Panc1 (cell line): Measurements from ENCODE around the gene KCNMB3. TPM values are rescaled to one million over a fixed set of nuclear protein-coding genes. Genes with fewer than 3 reads are reported as not detected.
A peak's percentile ranks its signal among the peaks of the same experiment; 100 is the strongest.

Experiments used
- ATAC-seq: fragments of 200-7000 bp; cut with Tn5 transposase; 2 replicates; pipeline ENCODE4 v1.9.1; 2020; ENCODE audit warnings: mild to moderate bottlenecking, moderate library complexity
- Bru-seq: library from RNA; stranded (reverse); fragments of 400-500 nt; gene quantifications from one replicate; lab custom pipeline; 2021; lab: Mats Ljungman, UMichigan
- BruChase-seq, 2 experiments: library from RNA; stranded (reverse); fragments of 400-500 nt; gene quantifications; one replicate each; lab custom pipeline; 2021; lab: Mats Ljungman, UMichigan
- BruUV-seq: library from RNA; stranded (reverse); fragments of 400-500 nt; replicated peaks from 2 replicates; lab custom pipeline; 2021; lab: Mats Ljungman, UMichigan
- CTCF ChIA-PET: fragments of 300-600 bp; sonication (Branson Sonifier 250); formaldehyde crosslinking; loops from one replicate; lab custom pipeline; 2022; ENCODE audit warnings: antibody characterized with exemption; lab: Charles Lee
- POLR2A ChIA-PET: fragments of 300-600 bp; sonication (Branson Sonifier 250); formaldehyde crosslinking; loops from one replicate; lab custom pipeline; 2022; ENCODE audit warnings: antibody characterized with exemption; lab: Charles Lee
- DNase-seq: peaks from one replicate; pipeline ENCODE4 v3.0.0-alpha.2; 2010; ENCODE audit warnings: low read depth, low spot score
- H3K27ac ChIP-seq: 2 replicates; pipeline ENCODE4 v1.5.1; 2011; ENCODE audit warnings: mild to moderate bottlenecking, low read length, inconsistent platforms
- H3K27me3 ChIP-seq: fragments of 200-500 bp; sonication (Bioruptor generic); 2 replicates; pipeline ENCODE4 v1.6.0; 2014; ENCODE audit warnings: low read length, inconsistent platforms; ENCODE audit not compliant: control insufficient read depth, insufficient read depth
- H3K36me3 ChIP-seq: fragments of 200-500 bp; sonication (Bioruptor generic); 2 replicates; pipeline ENCODE4 v1.5.1; 2014; ENCODE audit warnings: inconsistent platforms, mild to moderate bottlenecking, low read length, moderate library complexity; ENCODE audit not compliant: control insufficient read depth, insufficient read depth
- H3K4me1 ChIP-seq: 2 replicates; pipeline ENCODE4 v1.5.1; 2011; ENCODE audit warnings: inconsistent platforms, mild to moderate bottlenecking, low read length, moderate library complexity; ENCODE audit not compliant: control insufficient read depth, insufficient read depth
- H3K4me3 ChIP-seq, 2 experiments: 2 replicates each; pipeline ENCODE4 v1.5.1; 2011 to 2012; ENCODE audit warnings: low read depth in 2 of 2, low read length in 2 of 2, mild to moderate bottlenecking in 2 of 2, inconsistent platforms in 1 of 2, moderate library complexity in 1 of 2
- H3K9me3 ChIP-seq: fragments of 200-500 bp; sonication (Bioruptor generic); 2 replicates; pipeline ENCODE4 v1.5.1; 2014; ENCODE audit warnings: low read depth, mild to moderate bottlenecking, inconsistent platforms, low read length, moderate library complexity; ENCODE audit not compliant: control insufficient read depth, insufficient read depth
- POLR2AphosphoS5 ChIP-seq: IDR thresholded peaks from 2 replicates; pipeline ENCODE4 v1.6.1; 2012; ENCODE audit warnings: mild to moderate bottlenecking, low read depth, low read length, moderate library complexity
- SIN3A ChIP-seq: IDR thresholded peaks from 2 replicates; pipeline ENCODE4 v1.6.1; 2012; ENCODE audit warnings: low read depth, mild to moderate bottlenecking, low read length, moderate library complexity, borderline replicate concordance; ENCODE audit not compliant: insufficient read depth
- TCF7L2 ChIP-seq: IDR thresholded peaks from 2 replicates; pipeline ENCODE4 v1.6.1; 2011; ENCODE audit warnings: mild to moderate bottlenecking, low read depth, low read length, inconsistent platforms
- in situ Hi-C: cut with HindIII; loops from 2 replicates; pipeline ENCODE4 v1.10.0; 2016; ENCODE audit warnings: low sequenced_read_pairs, low pct_unique_long_range_greater_than_20kb
- intact Hi-C: fragments of 100-400 bp; cut with micrococcal nuclease; formaldehyde crosslinking; loops from one replicate; pipeline ENCODE4 v1.10.0; 2022; ENCODE audit not compliant: unreplicated experiment
- long read RNA-seq: library from polyadenylated mRNA; unstranded; transcript quantifications from one replicate; pipeline ENCODE4 v2.0.0, GENCODE V29; 2021; ENCODE audit not compliant: unreplicated experiment
- polyA plus RNA-seq: library from polyadenylated mRNA; unstranded; fragments of >200 nt; gene quantifications from one replicate; pipeline ENCODE4 v1.2.1, GENCODE V29; 2012; ENCODE audit warnings: missing spikeins; ENCODE audit not compliant: insufficient read length
- total RNA-seq: library from RNA; stranded (reverse); gene quantifications from one replicate; pipeline ENCODE4 v1.2.1, GENCODE V29; 2021; ENCODE audit not compliant: unreplicated experiment
- TF ChIP-seq, protein P1 (sequence below): fragments of 450-650 bp; IDR thresholded peaks from 2 replicates; pipeline ENCODE4 v1.5.1; 2017; ENCODE audit warnings: mild to moderate bottlenecking
- TF ChIP-seq, protein P2 (sequence below), 2 experiments: IDR thresholded peaks; 2 replicates each; pipeline ENCODE4 v1.6.1; 2011 to 2012; ENCODE audit warnings: low read depth in 2 of 2, control low read depth in 1 of 2, low read length in 1 of 2, mild to moderate bottlenecking in 1 of 2, moderate library complexity in 1 of 2; ENCODE audit not compliant: insufficient read depth in 1 of 2

Gene KCNMB3
- 5.8 TPM for total RNA-seq
- 3.9 TPM for polyA plus RNA-seq
- percentile 77 among the genes with signal in this experiment for Bru-seq, nascent RNA
- percentile 88 among the genes with signal in this experiment for BruChase-seq, experiment 1, labeled RNA remaining after a 2-hour chase
- BruChase-seq, experiment 2, labeled RNA remaining after a 6-hour chase = percentile 73 among the genes with signal in this experiment
- long read RNA-seq, full-length matches to known transcripts = 4 of 8 reads
- long read RNA-seq, partial matches to known transcripts = 2 of 8 reads
- long read RNA-seq, other reads (novel, unspliced or antisense) = 2 of 8 reads

- Histone ChIP-seq H3K27me3 (no peaks in the 10 kb centered on the region), H3K27ac (no peak within 1 kb of the TSS), H3K4me3 (no peak within 1 kb of the TSS), H3K9me3 (no peaks in the 10 kb centered on the region), H3K36me3 (no peaks in the 10 kb centered on the region), H3K4me1 (no peaks in the 10 kb centered on the region)
- ChIA-PET POLR2A (no interaction called here), CTCF (no interaction called here)
- BruUV-seq = no TSS peak
- intact Hi-C loops = no loop called here
- DNase-seq (no peak), ATAC-seq (no peak)
- TF ChIP-seq POLR2AphosphoS5 (no peak), TCF7L2 (no peak)
- in situ Hi-C loops = no loop called here
Observed at GRCh38 chr3:179250803-179251476, at the start of gene KCNMB3. Gene KCNMB3, minus strand, starts transcription at chr3:179251114. Its CDS starts 124 bp downstream, at chr3:179250990.

DNA sequence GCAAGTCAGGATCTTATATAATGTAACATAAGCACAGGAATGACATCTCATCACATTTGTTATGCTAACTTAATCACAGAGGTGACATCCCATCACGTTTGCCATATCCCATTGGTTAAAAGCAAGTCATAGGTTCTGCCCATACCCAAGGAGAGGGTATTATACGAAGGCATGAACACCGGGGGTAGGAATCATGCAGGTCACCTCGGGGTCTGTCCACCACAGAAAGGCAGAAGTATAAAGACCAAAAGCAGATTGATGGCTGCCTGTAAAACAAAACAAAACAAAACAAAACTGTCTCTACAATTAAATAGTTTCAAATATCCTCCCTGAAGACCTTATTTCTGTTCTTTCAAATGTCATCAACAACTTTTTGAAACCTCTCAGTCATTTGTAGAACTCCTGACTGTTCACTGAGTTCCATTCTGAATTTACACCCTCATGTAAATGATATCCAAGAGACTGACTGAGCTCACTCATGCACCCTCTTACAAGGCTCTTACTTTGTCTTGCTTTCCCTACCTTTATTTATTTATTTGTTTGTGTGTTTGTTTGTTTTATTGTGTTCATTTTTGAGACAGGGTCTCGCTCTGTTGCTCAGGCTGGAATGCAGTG lies 49.2 kb upstream of the KCNMB3 start:
- H3K9me3 ChIP-seq = no peaks in the 10 kb centered on the region
- ChIA-PET POLR2A (no interaction called here), CTCF (no interaction called here)
- ATAC-seq (no peak), DNase-seq (no peak)
- H3K27me3 ChIP-seq = peaks cover 2% of the 10 kb centered on the region; the same call in 1 of the 2 replicates
- no peak overlapping the region for H3K4me3 ChIP-seq
- intact Hi-C loops = no loop called here
- in situ Hi-C loops = no loop called here
- no peaks in the 10 kb centered on the region for H3K36me3 ChIP-seq
- TF ChIP-seq SIN3A (no peak), POLR2AphosphoS5 (no peak), TCF7L2 (no peak)
- TF ChIP-seq, protein P1, sequence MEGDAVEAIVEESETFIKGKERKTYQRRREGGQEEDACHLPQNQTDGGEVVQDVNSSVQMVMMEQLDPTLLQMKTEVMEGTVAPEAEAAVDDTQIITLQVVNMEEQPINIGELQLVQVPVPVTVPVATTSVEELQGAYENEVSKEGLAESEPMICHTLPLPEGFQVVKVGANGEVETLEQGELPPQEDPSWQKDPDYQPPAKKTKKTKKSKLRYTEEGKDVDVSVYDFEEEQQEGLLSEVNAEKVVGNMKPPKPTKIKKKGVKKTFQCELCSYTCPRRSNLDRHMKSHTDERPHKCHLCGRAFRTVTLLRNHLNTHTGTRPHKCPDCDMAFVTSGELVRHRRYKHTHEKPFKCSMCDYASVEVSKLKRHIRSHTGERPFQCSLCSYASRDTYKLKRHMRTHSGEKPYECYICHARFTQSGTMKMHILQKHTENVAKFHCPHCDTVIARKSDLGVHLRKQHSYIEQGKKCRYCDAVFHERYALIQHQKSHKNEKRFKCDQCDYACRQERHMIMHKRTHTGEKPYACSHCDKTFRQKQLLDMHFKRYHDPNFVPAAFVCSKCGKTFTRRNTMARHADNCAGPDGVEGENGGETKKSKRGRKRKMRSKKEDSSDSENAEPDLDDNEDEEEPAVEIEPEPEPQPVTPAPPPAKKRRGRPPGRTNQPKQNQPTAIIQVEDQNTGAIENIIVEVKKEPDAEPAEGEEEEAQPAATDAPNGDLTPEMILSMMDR = no peak
- TF ChIP-seq, protein P2, sequence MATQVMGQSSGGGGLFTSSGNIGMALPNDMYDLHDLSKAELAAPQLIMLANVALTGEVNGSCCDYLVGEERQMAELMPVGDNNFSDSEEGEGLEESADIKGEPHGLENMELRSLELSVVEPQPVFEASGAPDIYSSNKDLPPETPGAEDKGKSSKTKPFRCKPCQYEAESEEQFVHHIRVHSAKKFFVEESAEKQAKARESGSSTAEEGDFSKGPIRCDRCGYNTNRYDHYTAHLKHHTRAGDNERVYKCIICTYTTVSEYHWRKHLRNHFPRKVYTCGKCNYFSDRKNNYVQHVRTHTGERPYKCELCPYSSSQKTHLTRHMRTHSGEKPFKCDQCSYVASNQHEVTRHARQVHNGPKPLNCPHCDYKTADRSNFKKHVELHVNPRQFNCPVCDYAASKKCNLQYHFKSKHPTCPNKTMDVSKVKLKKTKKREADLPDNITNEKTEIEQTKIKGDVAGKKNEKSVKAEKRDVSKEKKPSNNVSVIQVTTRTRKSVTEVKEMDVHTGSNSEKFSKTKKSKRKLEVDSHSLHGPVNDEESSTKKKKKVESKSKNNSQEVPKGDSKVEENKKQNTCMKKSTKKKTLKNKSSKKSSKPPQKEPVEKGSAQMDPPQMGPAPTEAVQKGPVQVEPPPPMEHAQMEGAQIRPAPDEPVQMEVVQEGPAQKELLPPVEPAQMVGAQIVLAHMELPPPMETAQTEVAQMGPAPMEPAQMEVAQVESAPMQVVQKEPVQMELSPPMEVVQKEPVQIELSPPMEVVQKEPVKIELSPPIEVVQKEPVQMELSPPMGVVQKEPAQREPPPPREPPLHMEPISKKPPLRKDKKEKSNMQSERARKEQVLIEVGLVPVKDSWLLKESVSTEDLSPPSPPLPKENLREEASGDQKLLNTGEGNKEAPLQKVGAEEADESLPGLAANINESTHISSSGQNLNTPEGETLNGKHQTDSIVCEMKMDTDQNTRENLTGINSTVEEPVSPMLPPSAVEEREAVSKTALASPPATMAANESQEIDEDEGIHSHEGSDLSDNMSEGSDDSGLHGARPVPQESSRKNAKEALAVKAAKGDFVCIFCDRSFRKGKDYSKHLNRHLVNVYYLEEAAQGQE (IDR thresholded peaks at IDR 0.05; ENCODE audit: insufficient read depth in 1 of 2, low read depth in 2 of 2, low read length in 1 of 2) = no peak
- BruUV-seq = no TSS peak
- H3K4me1 ChIP-seq = no peaks in the 10 kb centered on the region
- H3K27ac ChIP-seq = no peak overlapping the region
